GM19025 (cell line): Measurements from ENCODE around the gene ARHGAP29.

ENCODE experiments used
- ATAC-seq: cut with Tn5 transposase; IDR thresholded peaks from one replicate; pipeline ENCODE4 v1.9.1; 2021; ENCODE audit warnings: mild to moderate bottlenecking, low read depth, moderate library complexity; ENCODE audit not compliant: unreplicated experiment

Gene ARHGAP29

DNA sequence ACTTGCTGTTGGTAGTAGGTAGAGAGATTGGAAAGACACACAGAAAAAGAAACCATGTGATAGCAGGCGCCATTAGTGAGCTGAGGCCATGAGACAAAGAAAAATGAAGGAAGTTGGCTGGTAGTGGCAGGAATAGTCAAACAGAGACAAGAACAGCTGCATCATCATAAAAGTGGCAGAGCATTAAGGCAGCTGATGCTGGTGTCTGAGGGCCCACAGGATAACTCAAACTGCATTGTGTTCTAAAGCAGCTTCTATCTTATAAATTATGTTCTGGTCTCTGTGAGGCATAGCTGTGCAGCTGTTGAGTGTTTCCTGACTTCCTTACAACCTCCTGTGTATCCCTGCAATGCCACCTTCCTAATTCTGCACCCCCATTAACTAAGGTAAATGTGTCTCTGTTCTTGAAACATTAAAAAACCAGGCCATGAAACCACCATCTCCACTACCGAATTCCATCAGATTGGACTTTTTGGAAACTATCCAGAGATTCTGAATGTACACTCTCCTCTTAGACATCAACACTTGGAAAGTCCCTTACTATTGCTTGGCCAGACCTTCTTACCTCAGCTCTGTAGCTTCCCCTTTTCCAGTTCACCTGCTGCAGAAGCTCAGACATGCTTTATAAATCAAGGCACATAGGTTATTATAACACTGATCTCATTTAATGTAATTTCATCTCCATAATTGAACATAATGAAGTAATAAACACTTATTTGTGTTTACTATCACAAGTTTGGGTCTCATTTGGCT is 23.4 kb upstream of the ARHGAP29 start:
- no peak for ATAC-seq

DNA sequence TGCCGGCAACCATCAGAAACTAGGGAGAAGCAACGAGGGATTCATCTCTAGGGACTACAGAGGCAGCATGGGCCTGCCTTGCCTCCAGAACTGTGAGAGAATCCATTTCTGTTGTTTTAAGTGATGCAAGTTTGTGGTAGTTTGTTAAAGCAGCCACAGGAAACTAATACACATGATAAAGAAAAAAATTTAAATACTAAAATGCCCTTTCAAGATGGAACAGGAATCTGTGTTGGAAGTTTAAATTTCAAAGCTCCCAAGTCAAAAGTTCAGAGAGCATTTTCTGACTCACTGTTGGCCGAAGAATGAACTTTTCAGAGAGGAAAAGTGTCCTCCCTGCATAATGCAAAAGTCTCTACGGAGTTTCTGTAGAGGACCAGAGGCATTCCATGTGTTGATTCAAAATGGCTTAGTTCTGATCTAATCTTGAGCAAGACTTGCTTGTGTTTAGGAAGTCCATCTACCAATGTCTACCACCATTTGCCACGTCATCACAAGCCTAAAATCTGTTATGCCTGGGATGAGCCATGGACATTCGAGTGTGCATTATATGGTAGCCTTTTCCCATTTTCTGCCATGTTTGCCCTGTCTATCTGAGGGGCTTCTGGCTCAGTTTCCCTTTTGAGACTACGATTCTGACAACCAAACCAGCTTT is 22.4 kb upstream of the ARHGAP29 start:
- no peak for ATAC-seq

DNA sequence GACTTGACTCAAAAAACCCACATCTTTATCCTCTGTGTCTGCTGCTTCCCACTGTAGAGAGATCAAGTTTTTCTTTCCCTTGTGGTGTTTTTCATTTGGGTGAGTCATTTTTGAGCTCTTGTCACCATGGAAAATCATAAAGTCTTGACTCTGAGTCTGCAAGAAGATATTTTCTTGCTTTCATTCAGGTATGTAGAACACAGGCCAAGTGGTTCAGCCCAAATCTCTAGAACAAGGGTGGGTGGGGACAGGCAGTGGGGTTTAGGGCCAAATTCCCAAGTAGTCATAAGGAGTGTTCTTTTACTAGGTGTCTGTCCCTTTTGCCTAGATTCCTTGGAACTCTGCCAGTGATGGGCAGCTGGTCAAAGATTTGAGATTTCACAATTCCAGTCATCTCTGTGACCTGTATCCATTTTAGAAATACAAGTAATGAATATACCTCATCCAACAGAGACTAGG is 21.5 kb upstream of the ARHGAP29 start:
- no peak for ATAC-seq

DNA sequence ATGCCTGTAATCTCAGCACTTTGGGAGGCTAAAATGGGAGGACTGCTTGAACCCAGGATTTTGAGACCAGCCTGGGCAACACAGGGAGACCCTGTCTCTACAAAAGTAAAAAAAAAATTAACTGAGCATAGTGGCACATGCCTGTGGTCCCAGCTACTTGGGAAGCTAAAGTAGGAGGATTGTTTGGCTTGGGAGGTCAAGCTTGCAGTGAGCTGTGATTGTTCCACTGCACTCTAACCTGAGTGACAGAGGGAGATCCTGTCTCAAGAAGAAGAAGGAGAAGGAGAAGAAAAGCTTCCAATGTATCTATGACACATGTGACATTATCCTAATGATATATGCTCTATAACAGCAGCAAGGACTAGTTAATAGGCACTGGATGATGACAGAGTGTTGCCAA is 20.1 kb upstream of the ARHGAP29 start:
- no peak for ATAC-seq

DNA sequence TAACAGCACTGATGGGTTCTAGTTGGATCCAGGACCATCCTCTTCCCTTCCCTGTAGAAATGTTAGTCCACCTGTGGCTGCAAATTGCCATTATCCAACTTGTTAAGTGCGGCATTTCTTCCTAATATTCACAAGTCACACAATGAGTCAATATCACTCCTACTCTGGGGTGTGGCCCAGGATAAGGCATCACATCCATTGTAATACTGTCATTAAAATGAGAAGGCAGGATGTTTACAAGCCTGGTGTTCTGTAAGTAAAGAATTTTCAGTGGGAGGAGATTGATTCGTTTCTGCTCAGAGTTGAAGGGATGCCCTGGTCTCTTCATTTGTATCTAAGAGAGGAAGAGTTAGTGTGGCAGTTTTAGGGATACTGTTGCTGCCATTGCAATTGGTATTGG is 18.1 kb upstream of the ARHGAP29 start:
- ATAC-seq: no peak

DNA sequence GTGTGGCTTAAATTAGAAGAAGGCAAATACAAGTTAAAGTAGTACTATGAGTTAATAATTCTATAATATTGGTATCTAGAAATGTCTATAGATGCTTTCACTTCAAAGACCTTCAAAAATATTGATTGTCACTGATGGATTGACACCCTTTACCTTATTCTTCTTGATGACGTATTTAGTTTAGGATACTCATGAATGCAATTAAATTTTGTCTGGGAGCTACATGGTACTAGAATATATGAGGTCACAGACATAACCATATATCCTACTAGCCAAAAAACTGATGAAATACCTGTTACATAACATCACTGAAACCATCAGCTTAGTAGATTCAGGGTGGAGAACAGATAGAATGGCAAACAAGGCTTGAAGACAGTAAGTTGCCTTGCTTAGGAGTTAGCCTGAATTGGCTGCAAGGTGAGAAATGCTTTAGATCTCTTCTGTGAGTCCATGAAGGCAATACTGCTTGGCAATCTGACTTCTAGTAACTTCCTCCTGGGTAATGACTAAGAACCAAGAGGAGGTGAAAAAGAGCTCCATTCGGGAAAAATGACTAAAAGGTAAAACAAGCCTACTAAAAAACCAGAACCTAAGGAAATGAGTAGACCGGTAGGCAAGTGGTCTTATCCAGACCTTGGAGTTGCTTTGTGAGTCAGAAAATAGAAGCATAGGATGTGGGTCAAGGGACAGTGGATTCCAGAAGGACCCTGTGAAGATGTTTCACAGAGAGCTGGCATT is 16.9 kb upstream of the ARHGAP29 start:
- ATAC-seq: no peak

DNA sequence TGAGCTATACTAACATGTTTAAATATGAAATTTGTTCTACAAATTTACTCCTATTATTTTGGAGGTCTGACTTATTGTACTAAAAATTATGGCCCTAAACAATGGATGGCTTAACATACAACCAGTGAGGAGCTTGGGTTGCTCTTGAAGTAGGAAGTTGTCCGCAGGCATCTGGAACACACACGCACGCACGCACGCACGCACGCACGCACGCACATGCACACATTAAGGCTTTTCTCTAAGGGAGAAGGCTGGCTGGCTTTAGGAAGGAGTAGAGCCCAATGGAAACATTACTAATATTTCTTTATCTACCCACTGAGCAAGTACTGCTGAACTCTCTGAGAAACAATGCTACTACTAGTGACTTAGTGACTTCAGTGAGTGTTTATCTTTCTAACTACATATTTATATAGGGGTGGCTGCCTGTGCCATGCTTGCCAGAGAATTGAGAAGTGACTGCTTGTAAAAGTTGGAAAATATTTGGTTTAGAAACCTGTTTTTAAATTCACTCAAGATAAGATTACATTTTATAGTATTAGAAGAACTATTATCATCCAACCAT is 16.2 kb upstream of the ARHGAP29 start:
- no peak for ATAC-seq

DNA sequence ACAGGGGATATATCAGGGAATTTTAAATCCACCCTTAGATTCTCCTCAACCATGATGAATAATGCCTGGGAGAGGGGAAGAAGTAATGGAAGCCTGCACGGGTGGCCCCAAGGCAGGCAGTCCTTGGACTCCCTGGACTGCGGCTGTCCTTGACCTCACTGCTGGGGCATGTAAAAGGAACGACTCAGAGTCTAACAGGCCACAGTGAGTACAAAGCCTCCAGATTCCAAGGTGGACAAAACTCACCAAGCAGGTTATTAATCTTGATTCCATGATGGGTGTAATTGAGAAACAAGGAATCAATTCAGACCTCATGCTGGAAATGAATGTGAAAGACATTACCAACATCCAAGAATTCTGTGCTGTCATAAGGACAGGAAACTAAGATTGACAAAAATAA is 13.0 kb upstream of the ARHGAP29 start:
- no peak for ATAC-seq

DNA sequence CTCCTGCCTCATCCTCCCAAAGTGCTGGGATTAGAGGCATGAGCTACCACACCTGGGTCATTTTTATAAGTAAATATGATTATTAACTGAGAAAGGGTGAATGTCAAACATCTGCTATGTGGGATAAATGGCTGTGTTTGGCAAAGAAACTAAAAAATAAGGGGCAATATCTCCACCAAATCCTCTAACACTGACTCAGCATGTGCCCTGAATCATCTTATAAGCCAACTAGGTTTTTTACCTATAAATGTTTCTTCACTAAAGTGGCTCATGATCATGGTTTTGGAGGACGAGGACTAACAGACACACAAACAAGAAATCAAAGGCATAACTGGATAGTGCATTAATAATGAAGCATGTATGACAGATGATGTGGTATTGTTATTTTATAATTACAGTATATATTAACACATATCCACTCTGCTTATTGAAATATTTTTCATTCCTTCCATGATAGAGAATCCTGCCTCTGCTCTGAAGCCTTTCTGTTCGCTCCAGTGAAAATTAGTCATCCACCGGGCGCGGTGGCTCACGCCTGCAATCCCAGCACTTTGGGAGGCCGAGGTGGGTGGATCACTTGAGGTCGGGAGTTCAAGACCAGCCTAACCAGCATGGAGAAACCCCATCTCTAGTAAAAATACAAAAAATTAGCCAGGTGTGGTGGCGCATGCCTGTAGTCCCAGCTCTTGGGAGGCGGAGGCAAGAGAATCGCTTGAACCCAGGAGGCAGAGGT is 11.7 kb upstream of the ARHGAP29 start:
- ATAC-seq: no peak

DNA sequence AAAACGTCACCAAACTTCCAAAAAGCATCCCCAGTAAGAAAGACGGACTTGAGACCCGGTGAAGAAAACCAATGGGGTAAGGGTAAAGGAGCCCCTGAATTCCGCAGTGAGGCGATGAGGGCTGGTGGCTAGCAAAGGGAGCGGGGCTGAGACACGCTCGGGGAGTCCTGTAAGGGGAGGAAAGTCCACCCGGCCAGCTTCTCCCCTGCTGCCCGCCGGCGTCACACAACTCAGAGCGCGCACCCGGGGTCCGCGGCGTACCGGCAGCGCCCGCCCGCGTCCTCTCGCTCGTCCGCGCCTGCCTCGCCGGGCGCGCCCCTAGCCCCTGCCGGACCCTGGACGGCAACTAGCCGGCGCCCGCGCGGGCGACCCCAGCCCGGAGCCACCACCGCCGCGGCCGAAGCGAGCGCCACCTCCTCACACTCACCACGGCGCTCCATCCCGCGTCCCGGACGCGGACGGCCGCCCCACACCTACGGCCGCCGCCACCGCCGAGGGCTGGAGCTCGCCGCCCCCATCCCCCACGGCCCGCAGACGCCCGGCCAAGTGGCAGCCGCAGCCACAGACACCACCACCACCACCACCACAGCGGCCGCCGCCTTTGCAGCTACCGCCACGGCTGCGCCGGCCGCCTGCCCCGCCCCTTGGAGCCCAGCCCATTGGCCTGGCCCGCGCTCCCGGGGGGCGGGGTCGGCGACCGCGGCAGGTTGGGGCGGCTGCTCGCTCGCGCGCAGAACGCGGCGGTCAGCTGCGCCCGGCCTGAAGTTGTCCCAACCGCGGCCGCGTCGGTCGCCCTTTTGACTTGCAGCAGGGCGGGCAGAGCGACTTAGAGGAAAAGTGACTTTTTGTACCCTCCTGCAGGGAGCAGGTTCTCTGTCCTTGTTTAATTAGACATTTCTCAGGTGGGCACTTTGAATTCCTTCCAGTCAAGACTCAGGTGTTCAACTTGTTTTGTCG is 10.0 kb upstream of the ARHGAP29 start:
- ATAC-seq: peak; percentile 80

DNA sequence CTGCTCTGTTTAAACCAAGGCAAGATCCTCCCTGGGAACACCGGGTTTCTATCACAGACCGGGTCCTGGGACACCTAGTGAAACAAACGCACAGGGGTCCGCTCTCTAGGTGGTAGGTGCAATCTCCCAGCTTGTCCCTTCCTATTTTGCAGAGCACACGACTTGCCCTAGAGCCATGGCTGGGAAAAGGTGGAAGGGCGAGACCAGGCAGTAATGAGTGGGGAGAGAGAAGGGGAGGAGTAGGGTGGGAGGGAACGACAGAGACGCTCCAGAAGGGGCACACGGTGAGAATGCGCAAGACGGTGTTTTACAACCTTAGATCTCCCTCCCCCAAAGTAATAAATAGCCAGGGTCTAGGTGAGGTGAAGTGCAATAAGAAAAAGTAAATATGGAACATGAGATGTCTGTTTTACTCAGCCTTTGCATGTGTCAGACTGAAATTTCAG is 9.3 kb upstream of the ARHGAP29 start:
- no peak for ATAC-seq

DNA sequence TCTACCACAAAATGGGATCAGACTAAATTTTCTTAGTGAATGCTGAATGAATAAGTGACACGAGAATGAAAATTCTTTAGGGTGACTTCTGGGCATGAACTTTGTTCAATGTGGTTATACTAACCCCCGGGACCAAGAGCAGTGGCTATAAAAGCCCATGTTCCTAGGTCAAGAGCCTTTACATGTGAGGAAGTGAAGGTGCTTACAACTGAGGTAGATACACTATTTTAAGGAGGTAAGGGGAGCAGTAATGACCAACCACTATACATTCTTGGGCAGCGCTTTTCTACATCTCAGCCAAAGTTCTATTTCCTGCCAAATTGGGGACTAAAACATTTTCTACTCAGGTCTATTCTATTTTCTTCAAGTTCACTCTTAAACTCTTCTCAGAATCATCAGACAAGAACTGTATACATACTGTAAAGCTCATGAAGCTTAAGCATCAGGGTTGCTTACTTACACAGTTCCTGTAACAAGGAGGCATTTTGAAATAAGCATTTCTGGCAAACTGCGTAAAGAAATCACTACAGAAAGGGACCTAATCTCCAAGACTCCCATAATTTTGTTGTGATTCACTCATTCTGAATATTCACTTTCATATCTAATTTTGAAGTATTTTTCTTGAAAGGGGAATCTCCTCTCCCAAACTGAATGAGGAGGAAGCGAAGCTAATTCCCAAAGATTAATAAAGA is 8.5 kb upstream of the ARHGAP29 start:
- ATAC-seq: no peak

DNA sequence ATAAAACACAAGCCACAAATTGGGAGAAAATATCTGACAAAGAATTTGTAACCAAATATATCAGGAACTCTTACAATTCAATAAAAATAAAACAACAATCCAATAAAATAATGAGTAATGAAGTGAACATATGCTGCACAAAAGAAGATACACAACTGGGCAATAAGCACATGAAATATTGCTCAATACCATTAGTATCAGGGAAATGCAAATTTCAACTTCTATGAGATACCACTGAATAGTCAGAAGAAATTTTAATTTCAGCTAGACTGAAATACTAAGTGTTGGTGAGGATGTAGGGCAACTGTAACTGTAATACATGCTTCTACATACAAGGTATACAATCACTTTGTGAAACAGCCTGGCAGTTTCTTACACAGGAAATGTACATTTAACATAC is 7.4 kb upstream of the ARHGAP29 start:
- ATAC-seq: no peak

DNA sequence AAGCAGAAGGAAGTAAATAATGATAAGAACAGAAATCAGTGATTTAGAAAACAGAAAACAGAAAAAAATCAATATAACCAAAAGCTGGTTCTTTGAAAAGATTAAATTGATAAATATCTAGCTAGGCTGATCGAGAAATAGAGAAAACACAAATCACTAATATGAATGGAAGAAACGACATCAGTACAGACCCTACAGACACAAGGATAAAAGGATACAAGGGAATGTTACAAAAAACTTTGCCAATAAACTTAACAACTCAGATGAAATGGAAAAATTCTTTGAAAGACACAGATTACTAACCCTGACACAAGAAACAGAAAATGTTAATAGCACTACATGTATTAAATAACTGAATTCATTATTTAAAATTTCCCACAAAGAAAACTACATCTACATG is 6.3 kb upstream of the ARHGAP29 start:
- ATAC-seq: no peak

DNA sequence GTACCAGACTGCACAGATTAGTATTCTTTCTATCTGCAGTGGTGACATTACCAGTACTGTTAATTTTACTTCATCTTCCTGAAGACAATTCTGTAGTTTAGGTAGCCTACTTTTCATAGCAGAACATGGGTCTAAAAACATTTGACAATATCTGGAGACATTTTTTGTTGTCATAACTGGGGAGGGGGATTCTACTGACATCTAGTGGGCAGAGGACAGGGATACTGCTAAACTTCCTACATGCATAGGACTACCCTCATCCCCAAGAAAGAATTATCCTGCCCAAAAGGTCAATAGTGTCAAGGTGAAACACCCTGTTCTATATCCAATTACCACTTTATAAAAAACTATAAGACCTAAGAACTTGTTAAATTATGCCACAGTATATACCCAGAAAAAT is 3.4 kb upstream of the ARHGAP29 start:
- no peak for ATAC-seq

DNA sequence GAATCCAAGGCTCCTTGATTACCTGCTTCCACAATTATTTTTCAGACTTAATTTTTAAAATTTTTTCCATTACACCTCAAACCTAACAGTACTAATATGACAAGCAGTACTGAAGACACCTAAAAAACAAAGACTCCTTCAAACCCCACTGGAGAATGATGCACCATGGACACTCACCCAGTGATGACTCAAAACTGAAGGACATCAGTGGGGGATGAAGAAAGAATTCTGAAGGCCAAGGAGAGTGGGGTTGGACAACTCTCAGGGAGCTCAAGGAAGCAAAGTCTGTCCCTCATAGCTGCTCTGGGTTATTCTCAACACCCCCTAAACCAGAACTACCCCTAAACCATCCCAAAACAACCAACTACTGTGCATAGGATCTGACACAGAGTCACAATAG is 2.4 kb upstream of the ARHGAP29 start:
- no peak for ATAC-seq

DNA sequence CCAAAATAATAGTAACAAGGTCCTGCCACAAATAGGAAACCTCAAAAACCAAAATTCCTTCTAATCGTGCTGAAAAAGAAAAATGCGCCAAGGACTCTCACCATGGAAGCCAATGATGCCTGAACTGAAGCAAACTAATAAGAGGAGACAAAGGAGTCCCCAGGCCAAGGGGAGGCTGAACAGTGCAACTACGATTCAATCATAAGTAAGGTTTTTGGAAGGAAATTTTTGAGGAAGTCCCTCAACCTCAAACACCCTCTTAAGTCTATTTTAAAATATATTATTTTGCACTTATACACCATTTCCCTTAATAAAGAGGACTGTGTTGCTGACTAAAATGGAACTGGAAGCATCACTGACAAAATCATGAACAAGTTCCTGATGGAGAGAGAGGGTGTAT is 1.7 kb upstream of the ARHGAP29 start:
- ATAC-seq: no peak

DNA sequence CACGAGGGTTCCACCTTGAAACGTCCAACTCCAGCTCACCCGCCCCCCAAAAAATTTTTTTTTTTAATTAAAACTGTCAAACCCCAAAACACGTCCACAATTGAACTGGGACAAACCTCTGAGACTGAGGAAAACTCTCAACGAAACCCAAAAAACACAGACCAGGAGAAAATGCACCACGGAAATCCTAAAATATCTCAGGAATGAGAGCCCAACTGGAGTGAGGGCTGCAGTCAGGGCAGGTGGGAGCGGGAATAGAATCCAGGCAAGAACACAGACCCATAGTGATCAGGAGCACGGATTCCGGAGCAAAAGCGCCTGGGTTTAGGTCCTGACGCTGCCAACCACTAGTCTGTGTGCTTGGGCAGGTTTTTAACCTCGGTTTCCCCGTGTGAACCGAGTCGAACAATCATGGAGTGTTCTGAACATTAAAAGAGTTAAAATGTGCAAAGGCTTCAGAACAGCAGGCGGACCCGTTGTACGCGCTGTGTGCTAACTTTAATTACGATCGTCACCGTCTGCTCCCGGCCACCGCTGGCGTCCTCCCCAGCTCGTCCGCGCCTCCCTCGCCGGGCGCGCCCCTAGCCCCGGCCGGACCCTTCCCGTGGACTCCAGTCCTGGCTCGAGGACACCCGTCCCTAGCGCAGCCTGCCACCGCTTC is 624 bp downstream of the ARHGAP29 start:
- peak; percentile 14 for ATAC-seq
